AG09319 (cell line): ENCODE results near the gene DNAJB5.

Source experiments
- DNase-seq: peaks from one replicate; pipeline ENCODE4 v3.0.0-alpha.2; 2010; ENCODE audit warnings: low read depth; ENCODE audit errors: extremely low read depth
- TF ChIP-seq, protein P1 (sequence below): IDR thresholded peaks from 2 replicates; pipeline ENCODE4 v1.5.1; 2011; ENCODE audit warnings: low read depth, mild to moderate bottlenecking, inconsistent platforms, low read length, moderate library complexity

The DNAJB5 gene

DNA sequence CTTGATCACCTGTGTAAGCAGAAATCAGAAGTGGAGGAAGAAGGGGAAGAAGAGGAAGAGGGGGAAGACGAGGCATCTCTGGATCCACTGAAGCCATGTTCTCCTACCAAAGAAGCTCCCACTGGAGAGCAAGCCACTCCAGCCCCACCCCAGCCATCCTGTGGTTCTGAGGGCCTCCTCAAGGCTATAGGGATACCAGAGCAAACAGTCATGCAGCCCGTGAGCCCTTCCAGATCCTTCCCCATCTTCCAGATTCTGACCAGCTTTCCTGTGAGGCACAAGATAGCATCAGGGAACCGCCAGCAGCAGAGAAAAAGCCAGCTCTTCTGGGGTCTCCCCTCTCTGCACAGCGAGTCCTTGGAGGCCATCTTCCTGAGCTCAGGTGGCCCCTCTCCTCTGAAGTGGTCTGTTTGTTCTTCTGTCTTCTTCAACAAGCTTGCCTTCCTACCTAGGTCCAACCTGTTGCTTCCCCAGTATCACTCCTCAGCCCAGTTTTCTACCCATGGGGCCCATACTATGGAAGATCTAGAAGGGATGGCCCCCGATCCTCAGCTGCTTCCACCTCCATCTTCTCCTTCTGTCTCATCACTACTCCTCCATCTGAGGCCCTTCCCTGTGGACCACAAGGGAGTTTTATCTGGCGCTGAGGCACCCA lies 53.5 kb downstream of the DNAJB5 start:
- TF ChIP-seq, protein P1, sequence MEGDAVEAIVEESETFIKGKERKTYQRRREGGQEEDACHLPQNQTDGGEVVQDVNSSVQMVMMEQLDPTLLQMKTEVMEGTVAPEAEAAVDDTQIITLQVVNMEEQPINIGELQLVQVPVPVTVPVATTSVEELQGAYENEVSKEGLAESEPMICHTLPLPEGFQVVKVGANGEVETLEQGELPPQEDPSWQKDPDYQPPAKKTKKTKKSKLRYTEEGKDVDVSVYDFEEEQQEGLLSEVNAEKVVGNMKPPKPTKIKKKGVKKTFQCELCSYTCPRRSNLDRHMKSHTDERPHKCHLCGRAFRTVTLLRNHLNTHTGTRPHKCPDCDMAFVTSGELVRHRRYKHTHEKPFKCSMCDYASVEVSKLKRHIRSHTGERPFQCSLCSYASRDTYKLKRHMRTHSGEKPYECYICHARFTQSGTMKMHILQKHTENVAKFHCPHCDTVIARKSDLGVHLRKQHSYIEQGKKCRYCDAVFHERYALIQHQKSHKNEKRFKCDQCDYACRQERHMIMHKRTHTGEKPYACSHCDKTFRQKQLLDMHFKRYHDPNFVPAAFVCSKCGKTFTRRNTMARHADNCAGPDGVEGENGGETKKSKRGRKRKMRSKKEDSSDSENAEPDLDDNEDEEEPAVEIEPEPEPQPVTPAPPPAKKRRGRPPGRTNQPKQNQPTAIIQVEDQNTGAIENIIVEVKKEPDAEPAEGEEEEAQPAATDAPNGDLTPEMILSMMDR = no peak
- DNase-seq = no peak

DNA sequence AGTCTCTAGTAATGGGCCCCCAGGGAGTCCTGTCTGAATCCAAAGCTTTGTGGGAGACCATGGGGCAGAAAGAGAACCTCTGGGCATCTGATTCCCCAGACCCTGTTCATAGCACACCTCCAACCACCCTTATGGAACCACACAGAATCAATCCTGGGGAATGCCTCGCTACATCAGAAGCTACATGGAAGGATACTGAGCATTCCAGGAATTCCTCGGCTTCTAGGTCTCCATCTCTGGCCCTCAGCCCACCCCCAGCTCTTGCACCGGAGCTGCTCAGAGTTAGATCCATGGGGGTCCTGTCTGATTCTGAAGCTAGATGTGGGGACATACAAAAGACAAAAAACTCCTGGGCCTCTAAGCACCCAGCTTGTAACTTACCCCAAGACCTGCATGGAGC lies 54.5 kb downstream of the DNAJB5 start:
- DNase-seq = no peak
- TF ChIP-seq, protein P1 = no peak
